Measurements from ENCODE around the gene PACRG. TPM values are rescaled to one million over a fixed set of nuclear protein-coding genes. Genes with fewer than 3 reads are reported as not detected.
A peak's percentile ranks its signal among the peaks of the same experiment; 100 is the strongest.

PACRG gene
- total RNA-seq, 6 donors from 2014 or later, result 0.52 to 15.3 (median 3.1) TPM

GRCh38 chr6:162999575-163000285 lies 272.0 kb downstream of the PACRG start:
- Histone ChIP-seq H3K27ac (no peak overlapping the region), H3K36me3 (no peaks in the 10 kb centered on the region), H3K4me3 (no peak overlapping the region), H3K4me1 (no peaks in the 10 kb centered on the region), H3K9me3 (no peaks in the 10 kb centered on the region), H3K27me3 (no peaks in the 10 kb centered on the region)
- peak in 1 of 2 donors; percentile 65 for ATAC-seq (ENCODE audit: low FRiP score in 2 of 2)
- no peak for TF ChIP-seq POLR2AphosphoS5 (IDR thresholded peaks at IDR 0.05)
- TF ChIP-seq EP300 (IDR thresholded peaks at IDR 0.05), result no peak
- no peak for TF ChIP-seq CTCF (IDR thresholded peaks at IDR 0.05)
- TF ChIP-seq POLR2A (IDR thresholded peaks at IDR 0.05), result no peak
- DNase-seq, result no peak
- WGBS, 2 donors, result 80 to 94% methylated on average over 5 of the region's 5 CpGs

DNA sequence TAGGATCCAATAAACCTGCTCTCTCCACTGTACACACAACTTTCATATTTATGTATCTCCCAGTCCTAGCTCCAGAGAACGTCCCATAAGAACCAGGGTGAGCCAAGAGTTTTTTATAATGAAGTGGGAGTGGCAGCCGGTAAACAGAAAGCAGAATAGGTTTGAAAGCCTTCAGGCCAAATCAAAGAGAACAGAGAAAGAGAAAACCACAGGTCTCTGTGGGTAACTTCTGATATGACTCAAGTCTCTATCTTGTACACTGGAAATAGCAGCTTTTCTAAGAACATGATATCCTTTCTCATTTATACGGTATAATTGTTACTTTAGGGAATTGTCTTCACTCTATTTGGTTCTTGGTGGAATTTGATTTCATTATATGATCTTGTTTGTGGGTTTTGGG lies 273.6 kb downstream of the PACRG start:
- no peak for TF ChIP-seq POLR2A (IDR thresholded peaks at IDR 0.05)
- TF ChIP-seq EP300 (IDR thresholded peaks at IDR 0.05), result no peak
- TF ChIP-seq CTCF (IDR thresholded peaks at IDR 0.05), result no peak
- no peak for TF ChIP-seq POLR2AphosphoS5 (IDR thresholded peaks at IDR 0.05)
- no peak overlapping the region for H3K4me3 ChIP-seq
- DNase-seq (no peak), ATAC-seq (ENCODE audit: low FRiP score in 2 of 2) (no peak)
- H3K27ac ChIP-seq, result no peak overlapping the region
- no peaks in the 10 kb centered on the region for H3K9me3 ChIP-seq
- H3K27me3 ChIP-seq, result no peaks in the 10 kb centered on the region
- WGBS, 2 donors, result 75% methylated on average over 3 of the region's 3 CpGs
- H3K36me3 ChIP-seq, result no peaks in the 10 kb centered on the region
- no peaks in the 10 kb centered on the region for H3K4me1 ChIP-seq

DNA sequence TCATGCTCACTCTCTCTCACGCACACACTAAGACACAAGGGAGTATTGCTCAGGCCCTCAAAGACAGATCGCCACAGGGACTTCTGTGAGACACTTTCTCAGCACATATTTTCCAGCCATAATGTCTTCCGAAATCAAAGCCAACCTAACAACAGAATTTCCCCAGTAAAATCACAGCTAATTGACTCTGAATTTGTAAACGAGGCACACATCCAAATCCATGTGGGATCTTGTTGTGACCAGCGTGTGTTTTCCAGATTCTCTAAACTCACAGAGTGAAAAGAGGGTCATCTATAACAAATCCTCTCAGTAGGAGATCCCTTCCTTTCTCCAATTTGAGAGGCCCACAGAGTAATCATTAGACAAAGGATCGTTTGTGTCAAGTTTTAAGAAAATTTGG lies 280.4 kb downstream of the PACRG start:
- ATAC-seq (ENCODE audit: low FRiP score in 2 of 2) (no peak), DNase-seq (no peak)
- WGBS, 2 donors, result 70 to 79% methylated on average over 6 of the region's 6 CpGs

GRCh38 chr6:163008626-163009025 lies 280.9 kb downstream of the PACRG start:
- DNase-seq (no peak), ATAC-seq (ENCODE audit: low FRiP score in 2 of 2) (no peak)
- H3K4me1 ChIP-seq, result no peaks in the 10 kb centered on the region
- no peak overlapping the region for H3K27ac ChIP-seq
- TF ChIP-seq EP300 (IDR thresholded peaks at IDR 0.05) (no peak), POLR2AphosphoS5 (IDR thresholded peaks at IDR 0.05) (no peak), CTCF (IDR thresholded peaks at IDR 0.05) (no peak), POLR2A (IDR thresholded peaks at IDR 0.05) (no peak)
- H3K36me3 ChIP-seq, result no peaks in the 10 kb centered on the region
- no peaks in the 10 kb centered on the region for H3K9me3 ChIP-seq
- H3K27me3 ChIP-seq, result no peaks in the 10 kb centered on the region
- H3K4me3 ChIP-seq, result no peak overlapping the region
- WGBS, 2 donors, result 78 to 83% methylated on average over 5 of the region's 5 CpGs

More for the DNA sequence above, 280.4 kb downstream of the PACRG start:
- H3K4me3 ChIP-seq, result no peak overlapping the region
- no peaks in the 10 kb centered on the region for H3K27me3 ChIP-seq
- H3K9me3 ChIP-seq, result no peaks in the 10 kb centered on the region
- TF ChIP-seq CTCF (IDR thresholded peaks at IDR 0.05) (no peak), EP300 (IDR thresholded peaks at IDR 0.05) (no peak), POLR2AphosphoS5 (IDR thresholded peaks at IDR 0.05) (no peak), POLR2A (IDR thresholded peaks at IDR 0.05) (no peak)
- no peaks in the 10 kb centered on the region for H3K4me1 ChIP-seq
- H3K27ac ChIP-seq, result no peak overlapping the region
- no peaks in the 10 kb centered on the region for H3K36me3 ChIP-seq

- no peak for TF ChIP-seq POLR2A (IDR thresholded peaks at IDR 0.05)
- TF ChIP-seq CTCF (IDR thresholded peaks at IDR 0.05), result no peak
- Histone ChIP-seq H3K27me3 (no peaks in the 10 kb centered on the region), H3K27ac (no peak overlapping the region), H3K36me3 (no peaks in the 10 kb centered on the region), H3K4me3 (no peak overlapping the region), H3K9me3 (no peaks in the 10 kb centered on the region), H3K4me1 (no peaks in the 10 kb centered on the region)
- ATAC-seq (ENCODE audit: low FRiP score in 2 of 2), result no peak
- DNase-seq, result no peak
- WGBS, 2 donors, result 75 to 89% methylated on average over 5 of the region's 5 CpGs
Measured at GRCh38 chr6:163010145-163010544, 282.4 kb downstream of the PACRG start.

Measured in upper lobe of left lung (tissue), 6 donors.